ENCODE results near the gene ARID3A.

The ARID3A gene

DNA sequence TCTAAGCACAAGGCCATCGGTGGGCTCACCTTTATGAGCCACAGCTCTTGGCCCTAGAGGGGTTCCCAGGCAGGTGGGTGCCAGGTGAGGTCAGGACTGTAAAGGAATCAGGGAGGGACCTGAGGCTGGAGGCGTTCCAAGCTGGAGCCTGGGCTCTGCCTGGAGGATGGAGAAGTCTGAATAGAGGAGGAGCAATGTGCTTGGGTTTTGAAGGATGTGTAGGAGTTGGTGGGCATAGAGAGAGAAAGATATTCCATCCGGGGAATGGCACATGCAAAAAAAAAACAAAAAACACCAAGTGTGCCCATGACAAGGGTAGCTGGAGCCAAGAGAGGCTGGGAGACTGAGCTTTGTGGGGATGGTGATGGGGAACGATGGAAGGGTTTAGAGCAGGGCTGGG is 76.8 kb downstream of the ARID3A start:
- no peak for FAIRE-seq
- DNase-seq (ENCODE audit: low spot score): no peak

DNA sequence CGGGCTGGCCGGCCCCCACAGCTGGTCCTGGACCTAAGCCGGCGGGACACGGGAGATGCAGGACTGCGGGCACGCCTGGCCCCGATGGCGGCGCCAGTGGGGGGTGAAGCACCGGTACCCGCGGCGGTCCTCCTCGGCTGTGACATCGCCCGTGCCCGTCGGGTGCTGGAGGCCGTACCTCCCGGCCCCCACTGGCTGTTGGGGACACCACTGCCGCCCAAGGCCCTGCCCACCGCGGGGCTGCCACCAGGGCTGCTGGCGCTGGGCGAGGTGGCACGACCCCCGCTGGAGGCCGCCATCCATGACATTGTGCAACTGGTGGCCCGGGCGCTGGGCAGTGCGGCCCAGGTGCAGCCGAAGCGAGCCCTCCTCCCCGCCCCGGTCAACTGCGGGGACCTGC is 77.4 kb downstream of the ARID3A start:
- FAIRE-seq: no peak
- DNase-seq (ENCODE audit: low spot score): no peak

DNA sequence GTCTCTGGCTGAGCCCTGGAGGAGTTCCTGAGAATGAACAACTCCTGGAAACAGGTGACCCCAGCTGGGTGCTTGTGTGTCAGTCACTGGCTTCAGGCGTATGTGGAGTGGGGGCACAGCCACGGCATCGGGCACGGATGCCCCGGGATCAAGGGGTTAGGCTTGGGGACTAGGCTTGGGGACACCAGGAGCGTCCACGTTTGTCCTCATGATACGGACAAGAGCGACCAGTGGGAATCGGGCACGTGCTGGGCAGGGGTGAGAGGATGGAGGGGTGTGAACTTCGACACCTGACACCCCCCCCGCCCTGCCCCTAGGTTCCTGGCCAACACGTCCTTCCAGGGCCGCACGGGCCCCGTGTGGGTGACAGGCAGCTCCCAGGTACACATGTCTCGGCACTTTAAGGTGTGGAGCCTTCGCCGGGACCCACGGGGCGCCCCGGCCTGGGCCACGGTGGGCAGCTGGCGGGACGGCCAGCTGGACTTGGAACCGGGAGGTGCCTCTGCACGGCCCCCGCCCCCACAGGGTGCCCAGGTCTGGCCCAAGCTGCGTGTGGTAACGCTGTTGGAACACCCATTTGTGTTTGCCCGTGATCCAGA is 78.5 kb downstream of the ARID3A start:
- FAIRE-seq (no peak), DNase-seq (ENCODE audit: low spot score) (no peak)

DNA sequence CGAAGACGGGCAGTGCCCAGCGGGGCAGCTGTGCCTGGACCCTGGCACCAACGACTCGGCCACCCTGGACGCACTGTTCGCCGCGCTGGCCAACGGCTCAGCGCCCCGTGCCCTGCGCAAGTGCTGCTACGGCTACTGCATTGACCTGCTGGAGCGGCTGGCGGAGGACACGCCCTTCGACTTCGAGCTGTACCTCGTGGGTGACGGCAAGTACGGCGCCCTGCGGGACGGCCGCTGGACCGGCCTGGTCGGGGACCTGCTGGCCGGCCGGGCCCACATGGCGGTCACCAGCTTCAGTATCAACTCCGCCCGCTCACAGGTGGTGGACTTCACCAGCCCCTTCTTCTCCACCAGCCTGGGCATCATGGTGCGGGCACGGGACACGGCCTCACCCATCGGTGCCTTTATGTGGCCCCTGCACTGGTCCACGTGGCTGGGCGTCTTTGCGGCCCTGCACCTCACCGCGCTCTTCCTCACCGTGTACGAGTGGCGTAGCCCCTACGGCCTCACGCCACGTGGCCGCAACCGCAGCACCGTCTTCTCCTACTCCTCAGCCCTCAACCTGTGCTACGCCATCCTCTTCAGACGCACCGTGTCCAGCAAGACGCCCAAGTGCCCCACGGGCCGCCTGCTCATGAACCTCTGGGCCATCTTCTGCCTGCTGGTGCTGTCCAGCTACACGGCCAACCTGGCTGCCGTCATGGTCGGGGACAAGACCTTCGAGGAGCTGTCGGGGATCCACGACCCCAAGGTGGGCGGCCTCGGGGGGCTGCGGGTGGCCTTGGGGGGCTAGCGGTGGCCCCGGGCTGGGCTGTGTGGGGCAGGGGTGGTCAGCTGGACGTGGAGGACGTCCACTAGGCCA is 79.2 kb downstream of the ARID3A start:
- DNase-seq (ENCODE audit: low spot score) (no peak), FAIRE-seq (no peak)

DNA sequence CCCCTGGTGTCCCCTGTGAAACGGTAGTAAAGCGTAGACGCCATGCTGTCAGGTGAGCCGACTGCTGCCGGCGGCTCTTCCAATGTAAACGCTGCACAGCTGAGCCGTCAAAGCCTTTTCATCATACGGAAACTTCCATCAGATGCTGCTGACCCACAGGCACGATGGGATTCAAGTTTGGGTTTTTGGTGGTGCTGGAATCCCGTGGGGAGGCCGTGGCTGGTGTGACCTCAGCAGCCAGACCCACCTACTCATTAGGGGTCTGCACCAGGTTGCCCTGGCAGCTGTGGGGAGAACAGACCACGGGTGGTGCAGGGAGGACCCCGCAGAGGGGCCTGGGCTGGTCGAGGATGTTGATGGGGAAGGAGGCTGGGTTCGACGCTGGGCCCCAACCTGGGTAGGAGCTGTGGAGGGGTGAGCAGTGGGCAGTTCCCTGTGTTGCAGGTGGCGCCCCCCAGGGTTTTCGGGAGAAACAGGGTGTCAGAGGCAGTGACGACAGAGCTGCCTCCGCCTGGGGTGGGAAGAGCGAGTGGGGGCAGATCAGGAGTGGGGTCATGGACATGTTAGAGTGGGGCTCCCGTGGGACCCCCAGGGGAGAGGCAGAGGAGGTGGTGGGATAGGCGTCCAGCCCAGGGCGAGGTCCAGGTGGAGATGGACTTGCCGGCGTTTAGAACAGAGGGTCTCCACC is 81.0 kb downstream of the ARID3A start:
- DNase-seq (ENCODE audit: low spot score) (no peak), FAIRE-seq (no peak)

DNA sequence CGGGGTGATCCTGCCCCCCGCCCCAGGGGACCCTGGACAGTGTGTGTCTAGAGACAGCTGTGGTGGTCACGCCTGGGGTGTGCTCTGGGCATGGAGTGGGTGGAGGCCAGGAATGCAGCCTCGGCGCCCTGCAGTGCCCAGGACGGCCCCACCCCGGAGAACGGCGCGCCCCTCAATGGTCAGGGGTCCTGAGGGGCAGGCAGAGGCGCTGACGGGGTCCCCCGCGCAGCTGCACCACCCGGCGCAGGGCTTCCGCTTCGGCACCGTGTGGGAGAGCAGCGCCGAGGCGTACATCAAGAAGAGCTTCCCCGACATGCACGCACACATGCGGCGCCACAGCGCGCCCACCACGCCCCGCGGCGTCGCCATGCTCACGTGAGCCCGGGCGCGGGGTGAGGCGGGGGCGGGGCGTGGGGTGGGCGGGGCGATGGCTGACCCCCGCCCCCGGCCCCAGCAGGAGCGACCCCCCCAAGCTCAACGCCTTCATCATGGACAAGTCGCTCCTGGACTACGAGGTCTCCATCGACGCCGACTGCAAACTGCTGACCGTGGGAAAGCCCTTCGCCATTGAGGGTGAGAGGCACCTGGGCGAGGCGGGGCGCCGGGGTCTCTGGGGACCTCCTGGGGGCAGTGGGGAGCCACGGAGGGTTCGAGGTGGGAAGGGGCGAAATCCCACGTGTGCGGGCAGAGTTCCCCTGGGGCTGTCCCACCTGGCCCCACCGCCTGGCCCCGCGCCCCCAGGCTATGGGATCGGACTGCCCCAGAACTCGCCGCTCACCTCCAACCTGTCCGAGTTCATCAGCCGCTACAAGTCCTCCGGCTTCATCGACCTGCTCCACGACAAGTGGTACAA is 81.8 kb downstream of the ARID3A start:
- no peak for DNase-seq (ENCODE audit: low spot score)
- no peak for FAIRE-seq

DNA sequence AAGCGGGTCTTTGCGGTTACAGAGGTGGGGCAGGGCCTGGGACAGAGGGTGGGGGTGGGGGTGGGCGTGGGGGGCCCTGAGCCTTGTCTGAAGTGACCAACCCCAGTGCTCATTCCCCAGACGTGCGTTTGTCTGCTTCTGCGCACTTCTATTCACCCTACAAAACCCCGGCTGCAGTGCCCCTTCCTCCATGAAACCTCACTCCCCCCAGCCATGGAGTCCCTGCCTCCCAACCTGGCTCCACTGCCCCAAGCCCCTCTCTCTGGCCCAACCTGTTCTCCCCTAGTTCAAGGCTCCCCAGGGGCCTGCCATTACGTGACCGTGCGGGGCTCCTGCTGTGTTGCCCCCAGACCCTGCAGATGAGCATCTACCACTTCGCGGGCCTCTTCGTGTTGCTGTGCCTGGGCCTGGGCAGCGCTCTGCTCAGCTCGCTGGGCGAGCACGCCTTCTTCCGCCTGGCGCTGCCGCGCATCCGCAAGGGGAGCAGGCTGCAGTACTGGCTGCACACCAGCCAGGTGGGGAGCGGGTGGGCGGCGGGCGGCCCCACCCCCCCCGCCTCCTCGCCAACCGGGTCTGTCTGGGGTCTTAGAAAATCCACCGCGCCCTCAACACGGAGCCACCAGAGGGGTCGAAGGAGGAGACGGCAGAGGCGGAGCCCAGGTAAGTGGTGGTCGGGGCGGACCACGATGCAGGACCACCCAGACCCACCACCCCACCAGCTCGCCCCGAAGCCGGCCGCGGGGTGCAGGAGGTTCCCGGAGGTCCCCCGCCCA is 82.6 kb downstream of the ARID3A start:
- no peak for DNase-seq (ENCODE audit: low spot score)
- FAIRE-seq: no peak

DNA sequence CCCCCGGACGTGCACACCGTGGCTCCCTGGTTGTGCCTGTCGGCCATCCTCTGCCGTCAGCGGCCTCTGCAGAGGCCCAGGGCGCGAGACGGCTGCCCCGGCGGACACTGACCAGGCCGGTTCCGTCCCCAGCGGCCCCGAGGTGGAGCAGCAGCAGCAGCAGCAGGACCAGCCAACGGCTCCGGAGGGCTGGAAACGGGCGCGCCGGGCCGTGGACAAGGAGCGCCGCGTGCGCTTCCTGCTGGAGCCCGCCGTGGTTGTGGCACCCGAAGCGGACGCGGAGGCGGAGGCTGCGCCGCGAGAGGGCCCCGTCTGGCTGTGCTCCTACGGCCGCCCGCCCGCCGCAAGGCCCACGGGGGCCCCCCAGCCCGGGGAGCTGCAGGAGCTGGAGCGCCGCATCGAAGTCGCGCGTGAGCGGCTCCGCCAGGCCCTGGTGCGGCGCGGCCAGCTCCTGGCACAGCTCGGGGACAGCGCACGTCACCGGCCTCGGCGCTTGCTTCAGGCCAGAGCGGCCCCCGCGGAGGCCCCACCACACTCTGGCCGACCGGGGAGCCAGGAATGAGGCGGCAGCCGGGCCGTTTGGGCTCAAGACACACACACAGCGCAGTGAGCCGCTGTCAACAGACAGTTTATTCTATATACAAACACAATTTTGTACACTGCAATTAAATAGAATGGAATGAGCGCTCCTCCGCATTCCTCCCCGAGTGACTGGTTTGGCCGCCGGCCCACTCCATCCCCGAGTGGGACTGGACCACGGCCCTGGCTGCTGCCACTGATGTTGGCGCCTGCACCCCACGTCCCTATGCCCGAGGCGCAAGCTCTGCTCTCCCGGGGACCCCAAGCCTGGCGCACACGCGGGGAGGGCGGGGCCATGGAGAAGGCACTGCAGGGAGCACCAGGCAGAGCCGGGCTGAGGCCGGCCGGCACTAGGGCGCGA is 83.5 kb downstream of the ARID3A start:
- DNase-seq (ENCODE audit: low spot score): no peak
- FAIRE-seq: no peak

DNA sequence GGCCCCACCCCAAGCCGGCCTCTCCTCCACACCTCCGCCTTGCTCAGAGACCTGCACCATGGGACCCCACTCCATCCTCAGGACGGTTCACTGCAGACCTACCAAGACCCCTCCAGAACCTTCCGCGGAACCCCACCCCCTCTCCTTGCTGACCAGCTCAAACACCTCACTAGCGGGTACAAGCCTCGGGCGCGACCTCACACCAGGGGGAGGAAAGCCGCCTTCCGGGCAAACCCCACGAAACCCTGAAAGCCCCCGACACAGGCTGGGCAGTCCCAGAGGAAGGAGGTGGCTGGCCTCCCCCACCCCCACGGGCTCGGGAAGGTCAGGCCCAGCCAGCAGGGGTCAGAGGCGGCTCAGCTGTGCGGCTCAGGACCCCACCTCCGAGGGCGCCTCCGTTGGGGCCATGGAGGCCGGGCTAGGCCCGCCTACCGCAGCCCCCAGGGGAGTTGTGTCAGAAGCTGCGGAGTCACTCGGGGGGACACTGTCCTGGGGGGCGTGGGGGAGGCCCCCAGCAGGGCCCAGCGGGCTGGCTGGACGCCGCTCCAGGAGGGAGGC is 84.2 kb downstream of the ARID3A start:
- DNase-seq (ENCODE audit: low spot score): no peak
- no peak for FAIRE-seq

DNA sequence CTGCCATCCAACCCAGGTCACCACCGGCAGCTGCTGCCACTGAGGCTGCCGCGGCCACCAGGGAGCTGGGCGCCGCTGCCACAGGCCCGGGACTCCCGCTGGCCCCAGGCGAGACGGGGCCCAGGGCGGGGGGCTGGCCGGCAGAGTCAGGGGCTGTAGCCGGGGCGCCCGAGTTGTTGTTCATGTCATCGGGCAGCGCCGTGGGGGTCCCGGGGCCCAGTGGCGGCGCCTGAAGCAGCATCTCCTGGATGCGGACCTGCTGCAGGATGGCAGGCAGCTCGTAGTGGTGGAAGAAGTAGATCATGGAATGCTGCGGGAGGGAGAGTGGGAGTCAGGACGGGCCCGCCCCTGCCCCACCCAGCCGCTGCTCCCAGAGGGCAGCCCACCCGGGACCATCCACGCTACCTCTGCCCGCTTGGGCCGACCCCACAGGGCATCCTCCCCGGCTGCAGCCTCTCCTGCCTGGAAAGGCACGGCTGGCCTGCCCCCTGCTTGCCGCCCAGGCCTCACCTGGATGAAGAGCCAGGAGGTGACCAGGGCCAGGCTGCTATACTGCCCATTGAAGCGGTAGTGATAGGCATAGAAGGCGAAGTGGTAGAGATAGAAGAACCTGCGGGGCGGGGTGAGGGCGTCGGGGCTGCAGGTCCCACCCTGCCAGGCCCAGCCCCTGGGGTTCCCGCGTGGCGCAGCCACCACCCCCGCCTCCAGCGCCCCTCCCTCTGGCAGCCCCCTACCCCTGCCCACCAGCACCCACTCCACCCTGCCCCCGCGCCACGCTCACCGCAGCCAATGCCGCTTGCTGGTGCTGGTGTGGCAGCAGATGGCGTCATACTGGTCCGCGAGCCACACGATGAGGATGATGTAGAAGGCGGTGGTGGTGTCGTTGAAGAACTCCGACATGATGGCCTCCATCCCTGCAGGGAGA is 85.0 kb downstream of the ARID3A start:
- no peak for FAIRE-seq
- no peak for DNase-seq (ENCODE audit: low spot score)

DNA sequence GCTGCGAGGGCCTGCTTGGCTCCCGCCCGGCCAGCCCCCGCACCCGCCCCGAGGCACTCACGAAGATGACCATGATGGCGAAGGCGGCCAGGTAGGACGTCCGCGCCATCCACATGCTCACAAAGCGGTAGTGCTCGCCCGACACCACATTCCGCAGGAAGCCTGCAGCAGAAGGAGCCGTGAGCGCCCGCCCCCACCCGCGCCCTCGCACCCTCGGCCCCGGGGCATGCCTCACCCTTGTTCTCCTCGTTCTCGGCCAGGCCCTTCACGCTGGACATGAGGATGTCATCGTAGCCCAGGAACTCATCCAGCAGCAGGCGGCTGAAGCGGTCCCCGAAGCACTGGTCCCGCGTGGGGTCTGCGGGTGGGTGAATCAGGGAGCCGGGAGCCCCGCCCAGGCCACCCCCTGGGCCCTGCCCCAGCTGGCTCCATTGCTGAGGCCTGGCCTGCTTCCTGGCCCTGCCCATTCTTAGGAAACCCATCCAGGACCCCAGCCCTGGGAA is 86.0 kb downstream of the ARID3A start:
- no peak for FAIRE-seq
- no peak for DNase-seq (ENCODE audit: low spot score)

DNA sequence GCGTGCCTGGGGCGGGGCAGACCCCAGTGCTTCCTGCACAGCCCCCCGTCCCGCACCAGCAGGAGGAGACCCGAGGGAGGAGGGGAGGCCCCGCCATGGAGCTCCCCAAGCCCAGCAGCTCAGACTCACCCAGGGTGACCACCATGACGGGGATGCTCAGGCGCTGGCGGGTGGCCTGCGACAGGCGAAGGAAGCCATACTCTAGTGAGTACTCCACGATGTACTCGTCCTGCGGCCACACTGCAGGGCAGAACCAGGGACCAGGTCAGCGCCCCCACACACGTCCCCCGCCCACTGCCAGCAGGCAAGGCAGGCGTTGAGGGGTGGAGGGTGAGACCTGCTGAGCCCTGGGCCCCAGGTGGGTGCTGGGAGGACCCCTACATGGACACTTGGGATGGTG is 86.5 kb downstream of the ARID3A start:
- DNase-seq (ENCODE audit: low spot score) (no peak), FAIRE-seq (no peak)

DNA sequence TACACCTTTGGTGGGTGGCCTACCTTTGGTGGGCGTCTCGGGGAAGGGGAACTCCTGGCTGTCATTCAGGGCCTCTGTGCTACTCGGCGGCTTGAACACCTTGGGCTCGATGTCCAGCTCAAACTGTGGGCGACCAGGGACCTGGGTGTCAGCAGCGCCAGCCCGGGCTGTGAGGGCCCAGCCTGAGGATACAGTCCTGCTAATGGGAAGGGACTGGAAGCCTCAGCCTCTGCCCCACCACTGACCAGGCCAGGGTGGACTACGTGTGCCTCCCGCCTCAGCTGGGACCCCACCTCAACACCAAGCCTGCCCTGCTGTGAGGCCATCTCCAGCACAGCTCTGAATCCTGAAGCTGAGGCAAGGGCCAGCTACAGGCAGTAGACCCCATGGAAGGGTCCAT is 87.4 kb downstream of the ARID3A start:
- DNase-seq (ENCODE audit: low spot score) (no peak), FAIRE-seq (no peak)

DNA sequence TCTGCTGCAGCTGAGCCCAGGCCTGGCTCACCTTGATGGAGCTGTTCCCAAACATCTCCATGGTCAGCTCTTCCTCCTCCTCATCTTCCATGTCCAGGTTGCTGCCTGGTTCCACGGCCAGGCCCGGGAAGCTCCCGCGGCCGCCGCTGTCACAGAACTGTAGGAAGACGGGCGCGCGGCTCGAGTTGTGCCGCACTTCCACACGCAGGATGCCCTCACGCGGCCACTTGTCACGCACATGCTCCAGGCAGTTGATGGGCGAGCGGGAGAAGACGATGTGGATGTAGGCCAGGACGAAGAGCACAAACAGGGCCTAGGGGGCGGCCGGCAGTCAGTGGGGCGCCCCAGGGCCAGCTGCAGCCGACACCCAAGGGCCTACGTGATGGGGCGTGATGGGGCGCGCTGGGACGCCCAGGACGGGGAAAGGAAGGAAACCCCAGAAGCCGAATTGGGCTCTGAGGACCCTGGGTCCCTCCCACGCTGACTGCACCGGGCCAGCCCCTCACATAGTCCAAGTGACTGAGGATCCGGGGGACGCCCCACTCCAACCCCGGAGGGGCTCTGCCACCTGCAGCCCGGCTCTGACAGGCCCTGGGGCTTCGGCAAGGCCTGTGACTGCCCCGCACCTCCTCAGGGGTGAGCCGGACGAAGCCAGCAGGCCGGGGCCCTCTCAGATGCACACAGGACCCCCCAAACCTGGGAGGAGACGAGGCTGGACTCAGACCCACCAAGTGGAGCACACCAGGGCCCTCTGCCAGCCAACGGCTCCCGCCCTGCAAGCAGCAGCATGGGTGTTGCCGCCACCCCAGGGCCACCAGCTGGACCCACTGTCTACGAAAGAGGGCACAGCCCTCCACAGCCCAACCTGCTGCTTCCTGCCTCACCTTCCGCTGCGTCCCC is 88.6 kb downstream of the ARID3A start:
- FAIRE-seq (no peak), DNase-seq (ENCODE audit: low spot score) (no peak)

DNA sequence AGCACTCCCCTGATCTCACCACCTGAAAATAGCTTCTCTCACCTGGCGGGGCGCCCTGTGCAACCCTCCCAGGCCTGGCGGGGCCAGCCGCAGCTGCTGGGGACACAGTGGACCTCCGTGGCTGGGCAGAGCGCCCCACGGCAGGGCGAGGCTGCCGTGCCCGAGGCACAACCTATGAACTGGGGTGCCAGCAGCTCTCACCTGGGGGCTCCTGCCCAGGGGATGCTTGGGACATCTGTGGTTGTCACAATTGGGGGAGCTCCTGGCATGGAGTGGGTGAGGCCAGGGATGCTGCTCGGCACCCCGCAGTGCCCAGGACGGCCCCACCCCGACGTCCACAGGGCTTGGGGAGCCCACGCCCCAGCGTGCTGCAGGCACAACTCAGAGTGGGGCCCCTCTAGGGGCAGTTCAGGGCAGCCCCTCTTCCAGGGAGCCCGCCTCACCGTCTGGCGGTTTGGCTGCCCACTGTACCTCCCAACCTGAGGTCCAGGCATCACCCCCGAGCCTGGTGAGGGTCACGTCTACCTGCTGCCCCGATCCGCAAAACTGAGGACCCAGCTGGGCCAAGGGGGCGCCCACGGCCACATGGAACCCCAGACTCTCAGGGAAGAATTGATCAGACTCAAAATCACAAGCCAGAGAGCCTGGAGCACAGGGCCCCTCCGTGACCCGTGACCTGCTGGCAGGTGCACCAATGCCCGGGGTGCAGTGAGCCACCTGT is 89.4 kb downstream of the ARID3A start:
- no peak for FAIRE-seq

More for the DNA sequence above, 89.4 kb downstream of the ARID3A start:
- no peak for DNase-seq (ENCODE audit: low spot score)

Data from RCC 7860 (cell line).